Left renal cortex interstitium (tissue), 4 donors: Measurements from ENCODE around the gene CTNNA3. TPM values are rescaled to one million over a fixed set of nuclear protein-coding genes. Genes with fewer than 3 reads are reported as not detected.
A peak's percentile ranks its signal among the peaks of the same experiment; 100 is the strongest.

Source experiments
- DNase-seq, 4 donors: peaks; one replicate each; pipeline ENCODE4 v3.0.0-alpha.2; 2013; ENCODE audit warnings: low read depth in 4 of 4, low spot score in 2 of 4, missing footprints in 1 of 4
- polyA plus RNA-seq, 4 donors: library from polyadenylated mRNA; unstranded; fragments of 120-200 nt; gene quantifications; one replicate each; pipeline ENCODE4 v1.2.1, GENCODE V29; 2013; ENCODE audit not compliant: insufficient read length in 4 of 4

The CTNNA3 gene
- polyA plus RNA-seq, 4 donors, result 2.5 to 4.2 (median 2.6) TPM

DNA sequence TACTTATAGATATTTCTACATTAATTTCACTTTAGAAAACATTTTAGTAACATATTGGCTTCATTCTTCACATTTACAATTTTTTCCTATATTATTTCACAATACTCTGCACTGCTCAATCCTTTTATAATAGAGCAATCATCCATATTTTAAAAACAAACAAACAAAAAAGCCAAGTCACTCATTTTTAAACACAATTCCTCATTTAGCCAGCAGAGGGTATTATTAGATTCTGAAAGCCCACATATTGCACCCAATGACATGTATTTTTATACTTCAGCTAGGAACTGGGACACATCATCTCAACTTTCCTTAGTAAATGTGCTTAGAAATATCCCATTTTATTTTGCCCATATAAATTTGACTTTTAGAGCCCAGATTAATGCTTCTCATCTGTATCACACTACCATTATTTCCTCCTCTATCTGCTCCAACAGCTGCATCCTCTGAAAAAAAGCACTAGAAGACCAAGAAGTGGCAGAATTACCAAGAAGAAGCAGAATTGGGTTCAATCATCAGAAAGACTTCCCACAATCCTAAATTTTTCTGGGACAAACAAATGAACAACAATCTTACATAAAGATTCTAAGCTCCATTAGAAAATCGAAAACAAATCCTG, 29.5 kb downstream of the CTNNA3 start:
- peak in 3 of 4 donors; percentile 6 to 10 (median 7) for DNase-seq

DNA sequence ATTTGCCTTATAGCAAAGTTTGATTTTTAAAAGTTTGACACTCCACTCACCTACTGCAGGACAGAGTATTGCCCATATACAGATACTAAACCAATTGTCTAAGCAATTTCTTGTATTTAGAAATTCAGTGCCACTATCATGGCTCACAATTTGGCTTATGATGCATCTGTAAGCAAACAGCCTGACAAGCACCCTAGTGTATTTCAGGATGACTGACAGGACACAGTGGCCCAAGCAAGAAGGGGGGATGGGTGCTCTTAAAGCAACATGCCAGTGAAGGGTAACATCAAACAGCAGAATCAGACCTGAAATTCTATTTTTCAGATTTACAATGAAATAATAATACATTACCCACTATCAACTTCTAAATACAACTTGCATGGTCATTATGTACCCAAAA, 30.5 kb downstream of the CTNNA3 start:
- DNase-seq, result no peak

DNA sequence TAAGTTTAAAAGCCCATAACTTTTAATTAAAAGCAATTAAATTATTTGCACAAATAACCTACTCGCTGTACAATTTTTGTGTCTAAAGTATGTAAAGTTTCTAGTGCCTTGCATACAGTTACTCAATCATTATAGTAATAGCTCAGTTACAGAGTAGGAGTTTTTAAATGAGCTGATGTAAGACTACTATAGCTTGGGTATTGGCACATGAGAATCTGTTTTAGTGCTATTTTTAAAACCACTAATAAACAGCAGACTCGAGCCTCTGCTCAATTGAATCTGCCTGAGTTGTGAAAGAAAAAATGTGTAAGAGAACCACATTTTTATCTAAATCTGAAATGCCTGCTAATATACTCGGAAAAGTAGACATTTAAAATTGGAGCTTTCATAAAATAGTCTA, 31.1 kb downstream of the CTNNA3 start:
- DNase-seq, result no peak

DNA sequence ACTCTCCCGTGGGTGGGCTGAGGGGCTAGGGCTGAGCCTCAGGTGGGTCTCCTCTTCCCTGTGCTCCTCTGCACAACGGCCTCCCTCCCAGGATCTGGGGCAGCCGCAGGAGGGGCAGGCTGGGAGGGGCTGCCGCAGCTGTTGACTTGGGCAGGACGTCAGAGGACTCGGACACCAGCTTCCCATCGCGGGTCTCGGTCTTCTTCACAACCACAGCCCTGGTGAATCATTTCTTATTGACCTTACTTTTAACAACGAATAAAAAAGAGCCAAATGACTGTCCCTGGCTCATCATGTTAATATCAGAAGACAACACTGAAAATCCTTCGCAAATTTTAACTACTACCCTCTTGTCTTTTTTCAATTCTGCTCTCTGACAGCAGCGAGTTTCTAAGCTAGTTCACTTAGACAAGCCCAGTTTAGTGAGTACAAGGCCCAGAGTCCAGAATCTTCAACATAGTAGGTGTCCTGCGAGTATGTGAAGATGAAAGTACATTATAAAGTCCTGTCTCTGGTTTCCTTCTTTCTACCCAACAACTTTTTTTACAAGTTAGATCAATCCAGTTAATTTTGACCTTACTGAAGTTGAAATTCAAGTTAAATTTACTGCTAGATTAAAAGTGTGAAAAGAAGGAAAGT, 32.4 kb downstream of the CTNNA3 start:
- no peak for DNase-seq

DNA sequence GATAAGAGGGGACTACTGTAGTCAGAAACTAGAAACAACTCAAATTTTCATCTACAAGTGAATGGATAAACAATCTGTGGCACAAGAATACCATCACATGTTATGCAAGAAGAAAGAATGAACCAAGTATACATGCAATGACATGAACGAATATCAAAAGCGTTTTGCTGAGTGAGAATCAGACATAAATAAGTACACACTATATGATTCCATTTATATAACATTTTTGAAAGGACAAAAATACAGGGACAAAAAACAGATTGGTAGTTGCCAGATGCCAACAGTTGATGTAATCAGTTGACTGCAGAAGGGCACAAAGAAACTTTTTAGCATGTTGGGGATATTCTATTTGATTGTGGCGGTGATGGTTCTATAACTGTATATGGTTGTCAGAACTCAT, 33.6 kb downstream of the CTNNA3 start:
- DNase-seq, result no peak

DNA sequence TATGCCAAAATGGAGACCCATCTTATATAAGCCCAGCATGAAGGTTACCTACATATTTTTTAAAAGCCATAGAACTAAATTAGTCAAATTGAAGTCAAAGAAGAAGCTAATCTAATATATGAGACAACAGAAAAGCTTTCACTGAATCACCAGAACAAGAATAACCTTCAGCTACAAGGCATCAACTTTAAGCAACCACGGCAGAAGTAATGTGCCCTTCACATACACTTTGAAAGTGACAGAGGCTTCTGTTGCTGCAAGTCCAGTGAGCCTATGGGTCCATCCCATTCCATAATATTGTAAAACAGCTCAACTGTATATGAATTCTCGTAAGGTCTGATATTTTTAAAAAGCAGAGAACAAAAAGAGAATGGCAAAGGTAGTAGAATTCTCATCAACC, 36.5 kb downstream of the CTNNA3 start:
- no peak for DNase-seq

DNA sequence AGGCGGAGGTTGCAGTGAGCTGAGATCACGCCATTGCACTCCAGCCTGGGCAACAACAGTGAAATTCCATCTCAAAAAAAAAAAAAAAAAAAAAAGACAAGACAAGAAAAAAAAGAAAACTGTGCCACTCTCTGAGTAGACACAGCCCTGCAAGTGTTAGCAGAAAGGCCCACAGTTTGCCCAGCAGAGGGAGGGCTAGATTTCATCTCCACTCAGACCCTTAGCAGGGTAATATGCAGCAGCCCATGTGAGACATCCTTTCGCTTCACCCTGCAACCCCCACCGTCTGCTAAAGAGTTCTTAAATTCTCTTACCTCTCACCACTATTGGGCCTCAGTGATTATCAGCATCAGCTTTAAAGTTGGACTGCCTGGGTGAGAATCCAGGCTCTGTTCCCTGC, 38.2 kb downstream of the CTNNA3 start:
- DNase-seq, result no peak

DNA sequence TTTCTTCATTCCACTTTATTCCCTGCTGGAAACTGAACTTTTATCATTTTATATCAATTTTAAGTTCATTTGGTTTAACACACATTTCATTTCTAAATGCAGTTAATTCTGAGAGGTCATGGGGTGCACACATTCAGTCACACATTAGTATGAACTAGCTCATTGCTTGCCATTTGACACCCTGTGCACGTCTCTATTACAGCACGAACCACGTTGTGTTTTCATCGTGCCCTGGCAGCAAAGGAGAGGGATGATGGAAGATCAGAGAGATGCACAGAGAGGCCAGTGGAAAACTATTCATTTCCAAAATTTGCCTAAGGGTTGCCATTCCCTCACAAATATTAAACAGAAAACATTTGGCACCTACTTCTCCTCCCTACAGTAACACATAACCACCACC, 45.4 kb downstream of the CTNNA3 start:
- DNase-seq, result no peak

DNA sequence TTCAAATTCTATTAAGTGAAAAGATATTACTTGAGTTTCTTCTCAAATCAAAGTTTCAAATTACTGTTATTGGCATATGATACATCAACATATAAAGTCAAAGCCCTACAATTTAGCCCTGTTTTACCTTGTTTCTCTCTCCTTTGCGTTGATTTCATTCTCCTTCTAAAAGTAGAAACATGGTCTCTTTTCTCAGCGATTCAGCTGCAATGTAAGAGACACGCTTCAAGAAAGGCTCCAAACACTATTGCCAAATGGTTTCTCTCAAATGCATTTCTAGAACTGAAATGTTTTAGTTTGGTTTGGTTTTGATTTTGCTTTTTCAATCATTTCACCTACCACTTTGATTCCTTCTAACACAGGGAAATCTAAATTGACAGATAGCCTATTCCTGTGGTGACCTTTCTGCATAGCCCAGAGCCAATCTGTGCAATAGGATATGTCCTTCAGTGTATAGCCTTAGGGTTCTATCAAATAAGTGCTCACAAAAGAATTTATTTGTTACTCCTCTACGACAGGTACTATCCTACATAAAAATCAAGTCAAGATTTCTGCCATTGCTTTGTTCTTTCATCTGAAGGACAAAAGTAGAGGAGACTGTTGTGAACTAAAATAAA, 47.3 kb downstream of the CTNNA3 start:
- no peak for DNase-seq

DNA sequence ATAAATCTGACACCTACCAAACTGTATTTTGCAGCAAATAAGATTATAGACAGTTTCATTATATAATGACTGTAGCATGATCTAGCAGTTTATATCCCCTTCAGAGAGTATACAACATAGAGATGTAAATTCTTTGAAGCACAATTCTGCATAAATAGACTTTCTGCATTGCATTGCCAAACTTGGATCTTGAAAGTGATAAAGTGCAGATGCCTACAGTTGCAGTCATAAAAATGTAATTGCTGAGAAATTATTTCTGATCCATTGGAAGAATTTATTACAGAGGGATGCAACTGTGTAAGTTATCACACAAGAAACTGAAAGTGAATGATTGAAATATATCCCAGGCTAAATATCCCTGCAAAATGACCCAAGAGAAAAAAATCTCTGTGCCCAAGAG, 65.1 kb downstream of the CTNNA3 start:
- no peak for DNase-seq

DNA sequence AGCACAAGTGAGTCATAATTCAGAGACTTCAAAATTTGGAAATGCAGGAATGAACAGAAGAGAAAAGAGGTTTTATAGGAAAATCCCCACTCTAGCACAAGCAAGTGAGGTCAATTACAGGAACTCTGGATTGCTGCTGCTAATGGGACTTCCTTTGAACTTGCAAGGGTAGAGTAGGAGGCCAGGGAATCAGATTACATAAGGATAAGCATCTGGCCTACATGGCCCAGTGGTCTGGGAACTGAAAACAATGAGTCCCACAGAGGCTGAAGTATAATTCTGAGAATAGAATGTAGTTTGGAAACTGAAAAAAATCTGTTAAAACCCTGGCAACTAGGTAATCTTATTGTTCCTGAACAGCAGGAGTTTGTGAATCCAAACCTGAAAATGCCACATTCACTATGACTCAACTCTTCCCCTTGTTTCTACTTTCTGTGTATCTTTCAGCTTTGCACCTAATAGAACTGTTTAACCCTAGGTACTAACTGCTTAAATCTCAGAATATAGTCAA, 66.5 kb downstream of the CTNNA3 start:
- DNase-seq, result peak in 2 of 4 donors; percentile 40 to 48

DNA sequence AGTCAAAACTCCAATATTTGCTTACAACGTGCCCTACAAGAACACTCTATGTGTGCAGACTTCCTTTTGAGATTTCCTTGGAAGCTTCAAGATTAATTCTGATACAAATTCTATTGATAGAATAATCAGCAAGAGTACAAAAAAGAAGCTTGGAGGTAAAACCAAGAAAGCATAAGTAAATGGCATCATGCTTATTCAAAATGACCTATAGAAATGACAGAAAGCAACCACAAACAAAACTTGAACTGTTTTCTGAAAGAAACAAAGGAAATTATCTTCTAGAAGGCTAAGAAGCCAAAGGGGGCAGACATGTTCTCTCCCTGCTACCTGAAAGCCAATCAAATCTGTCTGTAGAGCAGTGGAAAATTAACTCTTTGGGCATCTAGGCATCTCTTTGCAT, 73.0 kb downstream of the CTNNA3 start:
- DNase-seq, result no peak

DNA sequence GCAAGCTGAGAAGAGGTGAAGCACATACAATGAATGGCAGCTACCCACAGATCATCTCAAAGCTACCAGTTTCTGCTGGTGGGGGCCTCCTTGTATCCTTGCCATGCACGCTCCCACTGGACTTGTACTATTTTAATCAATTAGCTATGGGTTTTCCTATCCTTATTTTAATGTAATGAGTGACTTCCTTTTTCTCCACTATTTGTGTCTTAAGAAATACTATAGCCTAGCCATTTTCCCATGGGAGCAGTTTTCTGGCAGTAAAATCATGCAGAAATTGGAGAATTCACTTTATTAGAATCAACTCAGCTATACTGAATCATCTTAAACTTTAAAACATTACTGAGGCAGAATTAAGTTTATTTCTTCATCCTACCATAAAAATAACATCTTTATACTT, 73.5 kb downstream of the CTNNA3 start:
- no peak for DNase-seq

DNA sequence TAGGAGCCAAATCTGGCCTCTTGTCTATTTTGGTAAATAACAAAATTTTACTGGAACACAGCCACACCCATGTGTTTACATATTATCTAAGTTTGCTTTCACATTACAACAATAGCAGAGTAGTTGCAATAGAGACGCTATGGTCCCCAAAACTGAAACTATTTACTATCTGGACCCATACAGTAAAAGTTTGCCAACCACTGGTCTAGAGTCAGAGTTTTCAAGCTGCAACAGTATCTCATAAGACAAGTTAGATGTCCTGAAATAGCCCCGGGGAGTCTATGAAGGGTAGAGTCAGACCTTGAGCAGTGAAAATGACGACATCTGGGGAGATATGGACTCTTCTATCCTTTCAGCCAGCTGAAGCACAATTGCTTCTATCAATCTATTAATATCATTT, 74.2 kb downstream of the CTNNA3 start:
- DNase-seq, result no peak

DNA sequence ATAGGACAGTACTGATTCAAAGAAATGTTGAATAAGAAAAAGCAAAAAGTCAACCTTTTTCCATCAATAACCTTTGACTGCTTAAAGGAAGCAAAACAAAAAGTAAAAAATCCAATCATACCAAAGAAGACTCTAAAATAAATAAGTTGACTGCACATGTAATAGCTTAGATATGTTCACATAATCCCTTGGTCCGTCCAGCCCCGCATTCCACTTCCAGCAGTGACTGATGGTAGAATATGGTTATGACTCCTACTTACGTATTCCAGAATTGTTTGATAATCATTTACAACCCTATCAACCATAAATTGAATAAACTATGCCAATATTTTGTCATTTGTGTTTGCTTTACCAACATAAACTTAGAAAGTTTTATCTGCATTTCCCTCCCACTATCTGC, 77.9 kb downstream of the CTNNA3 start:
- no peak for DNase-seq

DNA sequence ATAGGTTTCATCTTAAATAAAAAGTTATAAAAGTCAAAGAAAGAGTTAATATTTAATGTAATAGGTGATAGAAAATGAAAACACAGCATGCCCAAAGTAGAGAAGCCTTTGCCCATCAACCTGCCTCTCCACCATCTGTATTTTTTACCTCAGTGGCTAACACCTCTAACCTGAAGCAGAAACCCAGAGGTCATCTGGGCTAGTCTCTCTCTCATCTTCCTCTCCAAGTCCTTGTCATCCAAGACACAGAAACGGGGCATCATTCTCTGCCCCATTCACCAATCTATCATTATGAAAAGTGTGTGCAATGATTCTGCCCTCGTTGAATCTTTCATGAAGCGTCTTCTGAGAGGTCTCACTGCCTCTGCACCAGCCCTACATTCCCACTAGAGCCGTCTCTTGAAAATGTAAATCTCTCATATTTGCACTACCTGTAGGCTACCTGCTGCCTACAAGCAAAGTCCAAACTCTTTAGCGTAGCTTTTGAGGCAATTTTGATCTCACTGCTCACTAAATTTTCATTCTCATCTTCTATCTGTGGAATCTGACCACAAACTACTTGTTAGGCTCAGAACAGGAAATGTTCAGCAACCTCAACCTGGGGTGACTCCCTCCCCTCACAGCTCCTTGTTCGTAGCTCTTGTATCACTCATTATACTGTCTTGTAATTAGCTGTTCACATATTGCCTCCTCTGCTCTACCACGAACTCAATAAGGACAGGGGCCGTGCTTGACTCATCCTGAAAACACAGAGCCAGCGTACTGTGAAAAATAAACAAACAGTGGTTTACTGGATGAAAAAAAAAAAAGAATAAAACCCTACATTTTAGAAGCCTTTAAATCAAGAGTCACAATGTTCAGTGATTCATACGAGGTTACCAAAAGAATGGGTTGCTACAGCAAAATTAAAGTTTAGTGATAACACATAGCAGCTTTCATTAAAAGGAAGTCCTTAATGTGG, 83.1 kb downstream of the CTNNA3 start:
- DNase-seq, result no peak

DNA sequence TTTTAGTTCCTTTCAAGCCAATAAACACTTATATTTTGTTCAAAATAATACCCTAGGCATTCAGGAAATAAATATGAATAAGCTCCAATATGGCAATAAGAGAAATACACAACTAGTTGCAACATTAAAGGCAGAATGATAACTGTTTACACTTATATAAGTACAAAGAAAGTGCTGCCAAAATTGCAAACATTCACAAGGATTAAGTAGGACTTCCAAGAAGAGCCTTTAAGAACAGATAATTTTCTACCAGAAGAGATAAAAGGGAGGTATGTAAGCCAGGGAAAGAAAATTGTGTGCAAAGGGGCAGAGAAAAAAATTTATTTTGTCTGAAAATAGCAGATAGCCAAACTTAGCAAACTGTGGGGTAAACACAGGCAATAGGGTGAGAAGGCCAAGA, 83.8 kb downstream of the CTNNA3 start:
- DNase-seq, result no peak

DNA sequence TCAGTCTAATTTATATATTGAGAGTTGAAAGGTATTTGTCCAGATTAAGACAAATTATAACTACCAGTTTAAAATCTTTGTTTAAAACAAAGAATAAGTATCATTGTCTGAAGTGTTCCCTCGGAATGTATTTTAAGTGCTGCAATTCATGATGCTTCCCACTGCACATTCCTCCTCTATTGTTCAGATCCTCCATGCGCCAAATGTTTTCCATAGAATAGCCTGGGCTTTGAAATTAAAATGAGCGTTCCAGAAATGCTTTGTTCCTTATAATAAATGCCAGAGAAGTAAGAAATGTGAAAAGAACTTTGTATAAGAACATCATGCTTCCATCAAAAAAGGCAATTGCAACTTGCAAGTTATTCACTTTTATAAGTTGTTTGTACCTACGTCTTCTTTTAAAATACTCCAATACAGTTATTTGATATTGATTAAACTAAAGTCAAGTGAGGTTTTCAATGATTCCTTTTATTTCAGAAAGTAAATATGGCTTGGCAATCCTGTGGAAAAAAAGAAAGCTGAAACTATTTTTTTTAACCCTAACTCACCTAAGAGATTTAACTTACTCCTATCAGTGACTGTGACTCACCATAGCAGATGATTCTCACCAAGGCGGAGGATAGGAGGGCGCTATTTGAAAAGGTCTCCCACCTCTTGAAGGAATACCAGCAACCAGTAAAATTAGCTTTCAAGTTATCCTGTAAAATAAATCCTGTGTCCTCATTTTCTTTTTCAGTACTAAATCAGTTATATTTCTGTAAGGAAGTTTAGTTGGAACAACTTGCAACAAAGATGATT, 85.8 kb downstream of the CTNNA3 start:
- DNase-seq, result no peak

DNA sequence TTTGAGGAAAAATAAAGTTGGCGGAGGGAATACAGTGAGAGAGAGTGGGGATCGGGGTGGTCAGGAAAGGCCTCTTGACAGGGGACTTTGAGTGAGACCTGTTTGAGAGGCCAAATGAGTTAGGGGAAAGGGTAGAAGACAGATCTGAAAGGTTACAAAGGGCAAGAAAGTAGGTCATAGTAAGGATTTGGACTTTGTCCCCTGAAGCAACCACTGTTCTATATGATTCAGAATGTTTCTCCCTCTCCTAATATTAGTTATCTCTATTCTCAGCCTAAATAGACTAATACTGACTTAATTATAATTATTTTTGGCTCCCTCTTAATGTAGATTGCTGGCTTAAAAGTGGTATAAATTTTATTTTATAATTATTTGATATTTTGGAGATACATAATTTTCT, 88.0 kb downstream of the CTNNA3 start:
- no peak for DNase-seq

DNA sequence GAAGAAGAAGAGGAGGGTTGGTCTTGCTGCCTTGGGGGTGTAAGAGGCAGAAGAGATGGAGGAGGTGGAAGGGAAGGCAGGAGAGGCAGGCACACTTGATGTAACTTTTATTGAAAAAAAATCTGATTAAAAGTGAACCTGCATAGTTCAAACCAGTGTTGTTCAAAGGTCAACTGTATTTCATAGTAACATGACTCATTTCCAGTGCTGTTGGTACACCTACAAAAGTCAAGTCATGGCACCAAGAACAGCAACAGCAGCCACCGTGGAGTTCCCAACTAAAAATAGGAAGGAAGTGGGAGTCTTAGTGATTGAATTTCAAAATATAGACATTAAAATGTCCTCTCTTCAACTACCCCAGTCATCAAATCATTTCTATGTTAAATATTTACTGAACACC, 88.5 kb downstream of the CTNNA3 start:
- DNase-seq, result no peak
